GM19328 (cell line): Measurements from ENCODE around the gene STK38.
"Not testable (repeated sequence)": the region's sequence is repeated elsewhere in the genome, so short reads cannot be mapped to it uniquely, and the experiment has no call there.

ENCODE experiments used
- ATAC-seq: cut with Tn5 transposase; IDR thresholded peaks from one replicate; pipeline ENCODE4 v1.9.1; 2021; ENCODE audit warnings: mild to moderate bottlenecking, moderate library complexity; ENCODE audit not compliant: unreplicated experiment

Gene STK38

GRCh38 chr6:36491378-36491965 lies 55.8 kb downstream of the STK38 start:
- ATAC-seq = no peak

- ATAC-seq = no peak
These were observed 57.9 kb downstream of the STK38 start for GRCh38 chr6:36489426-36489825.

- no peak for ATAC-seq
These were observed 59.1 kb downstream of the STK38 start for GRCh38 chr6:36488221-36488620.

- no peak for ATAC-seq
These were observed 59.6 kb downstream of the STK38 start for GRCh38 chr6:36487698-36488097.

- ATAC-seq = no peak
These were observed 62.5 kb downstream of the STK38 start for GRCh38 chr6:36484736-36485135.

- ATAC-seq = not testable (repeated sequence)
These were observed 64.0 kb downstream of the STK38 start for GRCh38 chr6:36483326-36483725.

- ATAC-seq = no peak
These were observed 68.0 kb downstream of the STK38 start for GRCh38 chr6:36479256-36479655.

- no peak for ATAC-seq
These were observed 69.2 kb downstream of the STK38 start for GRCh38 chr6:36478051-36478526.

- no peak for ATAC-seq
These were observed 77.3 kb downstream of the STK38 start for GRCh38 chr6:36469946-36470345.

GRCh38 chr6:36469148-36469661 lies 78.1 kb downstream of the STK38 start:
- ATAC-seq = no peak

GRCh38 chr6:36467625-36468024 lies 79.7 kb downstream of the STK38 start:
- ATAC-seq = no peak

- ATAC-seq = no peak
These were observed 83.0 kb downstream of the STK38 start for GRCh38 chr6:36464233-36464632.

- ATAC-seq = no peak
These were observed 83.6 kb downstream of the STK38 start for GRCh38 chr6:36463676-36464075.

GRCh38 chr6:36461646-36462045 lies 85.6 kb downstream of the STK38 start:
- no peak for ATAC-seq

GRCh38 chr6:36460916-36461315 lies 86.4 kb downstream of the STK38 start:
- ATAC-seq = no peak

GRCh38 chr6:36459501-36459900 lies 87.8 kb downstream of the STK38 start:
- ATAC-seq = no peak

GRCh38 chr6:36455486-36456027 lies 91.7 kb downstream of the STK38 start:
- no peak for ATAC-seq

- not testable (repeated sequence) for ATAC-seq
These were observed 94.4 kb downstream of the STK38 start for GRCh38 chr6:36452897-36453296.

GRCh38 chr6:36449173-36449572 lies 98.1 kb downstream of the STK38 start:
- ATAC-seq = not testable (repeated sequence)

- no peak for ATAC-seq
These were observed 101.7 kb downstream of the STK38 start for GRCh38 chr6:36445621-36446020.

- ATAC-seq = no peak
These were observed 102.8 kb downstream of the STK38 start for GRCh38 chr6:36444470-36444869.
